Esophagus muscularis mucosa (tissue), 4 donors: ENCODE measurements around the gene DOC2A. TPM values are rescaled to one million over a fixed set of nuclear protein-coding genes. Genes with fewer than 3 reads are reported as not detected.

Experiments used
- DNase-seq: peaks from one replicate; pipeline ENCODE4 v3.0.0-alpha.2; 2017; ENCODE audit errors: extremely low spot score
- H3K27ac ChIP-seq, 4 donors: fragments of 200-600 bp; sonication (generic); replicated peaks in 1 of 4; 1 replicate in 3 of 4; 2 replicates in 1 of 4; pipeline ENCODE4 v1.5.1; 2016 to 2019; ENCODE audit warnings: mild to moderate bottlenecking in 1 of 4
- H3K27me3 ChIP-seq, 4 donors: fragments of 200-600 bp; sonication (generic); one replicate each; pipeline versions ENCODE4 v1.5.1 to v1.6.0; 2016 to 2019
- H3K36me3 ChIP-seq, 4 donors: fragments of 200-600 bp; sonication (generic); one replicate each; pipeline ENCODE4 v1.5.1; 2016 to 2019
- H3K4me1 ChIP-seq, 4 donors: fragments of 200-600 bp; sonication (generic); one replicate each; pipeline ENCODE4 v1.5.1; 2016 to 2019
- H3K4me3 ChIP-seq, 4 donors: fragments of 200-600 bp; sonication (generic); 1 replicate in 2 of 4; 2 replicates in 2 of 4; pipeline ENCODE4 v1.5.1; 2016 to 2019; ENCODE audit warnings: mild to moderate bottlenecking in 4 of 4, moderate library complexity in 1 of 4
- H3K9me3 ChIP-seq, 4 donors: fragments of 200-600 bp; sonication (generic); 1 replicate in 3 of 4; 2 replicates in 1 of 4; pipeline ENCODE4 v1.5.1; 2016 to 2019
- CTCF ChIP-seq, 3 experiments: fragments of 200-600 bp in 2 of 3; fragments of 450-650 bp in 1 of 3; sonication (generic) in 2 of 3; IDR thresholded peaks; one replicate each; pipeline ENCODE4 v1.5.1; 2017 to 2019; ENCODE audit warnings: antibody characterized with exemption in 3 of 3, mild to moderate bottlenecking in 2 of 3, moderate library complexity in 1 of 3
- EP300 ChIP-seq: sonication (generic); formaldehyde crosslinking; IDR thresholded peaks from one replicate; pipeline ENCODE4 v1.6.1; 2017; ENCODE audit warnings: antibody characterized with exemption
- POLR2A ChIP-seq: fragments of 450-650 bp; IDR thresholded peaks from one replicate; pipeline ENCODE4 v1.6.1; 2017; ENCODE audit warnings: antibody characterized with exemption, moderate library complexity, mild to moderate bottlenecking, low read depth
- POLR2AphosphoS5 ChIP-seq, 2 donors: sonication (generic); formaldehyde crosslinking; IDR thresholded peaks; one replicate each; pipeline ENCODE4 v1.6.1; 2017; ENCODE audit warnings: antibody characterized with exemption in 2 of 2
- WGBS: methylation state at CpG from one replicate; pipeline ENCODE4 v1.1.5; 2018; 5-methylcytosine and 5-hydroxymethylcytosine counted together
- intact Hi-C: fragments of 100-400 bp; cut with DNase I; formaldehyde crosslinking; loops from one replicate; pipeline ENCODE4 v1.15.1; 2023
- total RNA-seq, 4 donors: library from RNA; depleted of rRNA; stranded (reverse); fragments of >200 nt; gene quantifications; one replicate each; pipeline versions ENCODE4 v1.1.0 to v1.2.1, GENCODE V29; 2016

DOC2A gene
- total RNA-seq, 4 donors from 2014 or later, result 0.50 to 0.83 TPM; not detected in 2

GRCh38 chr16:29984137-29984763, 26.6 kb downstream of the DOC2A start:
- Histone ChIP-seq H3K4me1 (no peaks in the 10 kb centered on the region), H3K27me3 (no peaks in the 10 kb centered on the region), H3K36me3 (peaks cover 85 to 100% (median 100%) of the 10 kb centered on the region in 4 donors), H3K9me3 (no peaks in the 10 kb centered on the region), H3K27ac (no peak overlapping the region), H3K4me3 (no peak overlapping the region)
- 79% methylated on average over 6 of the region's 6 CpGs for WGBS
- intact Hi-C loops, result no loop called here
- TF ChIP-seq POLR2A (no peak), CTCF (IDR thresholded peaks at IDR 0.05) (no peak), POLR2AphosphoS5 (IDR thresholded peaks at IDR 0.05) (no peak), EP300 (no peak)
- DNase-seq, result no peak

- 80% methylated on average over 11 of the region's 12 CpGs for whole genome bisulfite sequencing
- Histone ChIP-seq H3K27ac (no peak overlapping the region), H3K4me1 (peaks cover 0 to 5% (median 2%) of the 10 kb centered on the region in 4 donors), H3K9me3 (no peaks in the 10 kb centered on the region), H3K27me3 (no peaks in the 10 kb centered on the region), H3K36me3 (peaks cover 92 to 100% (median 100%) of the 10 kb centered on the region in 4 donors), H3K4me3 (no peak overlapping the region)
- DNase-seq, result no peak
- no peak for TF ChIP-seq CTCF (IDR thresholded peaks at IDR 0.05)
- TF ChIP-seq POLR2A, result no peak
- no peak for TF ChIP-seq EP300
- no peak for TF ChIP-seq POLR2AphosphoS5 (IDR thresholded peaks at IDR 0.05)
- intact Hi-C loops, result no loop called here
Measured at GRCh38 chr16:29983420-29984136, 27.2 kb downstream of the DOC2A start.

GRCh38 chr16:29982560-29983419, 28.0 kb downstream of the DOC2A start:
- H3K36me3 ChIP-seq, result peaks cover 94 to 100% (median 100%) of the 10 kb centered on the region in 4 donors
- intact Hi-C loops, result no loop called here

More at GRCh38 chr16:29982560-29983419, 28.0 kb downstream of the DOC2A start:
- Histone ChIP-seq H3K9me3 (no peaks in the 10 kb centered on the region), H3K27me3 (no peaks in the 10 kb centered on the region), H3K27ac (no peak overlapping the region), H3K4me3 (no peak overlapping the region), H3K4me1 (peaks cover 0 to 12% (median 9%) of the 10 kb centered on the region in 4 donors)
- WGBS, result 88% methylated on average over 21 of the region's 24 CpGs
- no peak for TF ChIP-seq CTCF (IDR thresholded peaks at IDR 0.05)
- no peak for TF ChIP-seq POLR2AphosphoS5 (IDR thresholded peaks at IDR 0.05)
- no peak for TF ChIP-seq EP300
- no peak for TF ChIP-seq POLR2A
- no peak for DNase-seq
